Tongue (tissue), 2 donors: ENCODE results near the gene DOK7. TPM values are rescaled to one million over a fixed set of nuclear protein-coding genes. Genes with fewer than 3 reads are reported as not detected.

Experiments used
- DNase-seq: peaks from one replicate; pipeline ENCODE4 v3.0.0-alpha.2; 2015
- total RNA-seq: library from RNA; depleted of rRNA; stranded (reverse); fragments of >200 nt; gene quantifications from one replicate; pipeline ENCODE4 v1.2.3, GENCODE V29; 2014

DOK7 gene
- total RNA-seq, 1 donor from 2014 or later: 30.9 TPM

GRCh38 chr4:3475041-3475712, 12.1 kb downstream of the DOK7 start:
- no peak for DNase-seq

- no peak for DNase-seq
Measured at GRCh38 chr4:3475713-3476260, 12.7 kb downstream of the DOK7 start.

GRCh38 chr4:3476341-3476747, 13.2 kb downstream of the DOK7 start:
- no peak for DNase-seq

GRCh38 chr4:3476936-3477749, 14.0 kb downstream of the DOK7 start:
- no peak for DNase-seq

DNA sequence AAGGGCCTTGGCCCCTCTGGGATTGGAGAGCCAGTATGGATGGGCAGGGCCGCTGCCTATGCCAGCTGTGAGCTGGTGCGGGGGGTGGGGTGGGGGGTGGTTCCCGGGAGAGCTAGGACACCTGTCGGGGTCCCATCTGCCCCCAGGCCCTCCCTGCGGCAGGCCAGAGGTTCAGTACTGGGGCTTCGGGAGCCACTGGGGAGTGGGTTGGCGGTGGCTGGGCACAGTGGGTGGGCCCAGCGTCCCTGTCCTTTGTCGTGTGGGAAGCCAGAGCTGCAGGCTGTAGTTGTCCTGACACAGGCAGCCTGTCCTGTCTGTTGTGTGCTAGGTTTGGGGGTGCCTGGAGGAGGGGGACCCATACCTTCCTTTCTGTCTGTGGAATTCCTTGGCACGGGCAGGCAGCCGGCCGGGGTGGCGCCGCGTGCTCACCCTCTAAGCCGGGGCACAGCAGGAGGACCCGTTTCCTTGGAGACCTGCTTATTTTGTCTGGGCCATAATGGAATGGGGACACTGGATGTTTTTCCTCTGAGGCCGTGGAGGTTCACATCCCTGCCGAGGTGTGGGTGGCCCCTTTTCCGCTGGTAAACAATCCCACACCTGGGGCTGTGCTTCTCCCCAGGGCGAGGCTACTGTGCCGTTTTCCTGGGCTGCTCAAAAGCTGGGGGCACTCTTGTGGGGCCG, 14.8 kb downstream of the DOK7 start:
- no peak for DNase-seq

- no peak for DNase-seq
Measured at GRCh38 chr4:3478446-3479357, 15.6 kb downstream of the DOK7 start.

- no peak for DNase-seq
Measured at GRCh38 chr4:3479358-3480101, 16.4 kb downstream of the DOK7 start.

- peak; percentile 90 for DNase-seq
Measured at GRCh38 chr4:3480528-3481112, 17.5 kb downstream of the DOK7 start.

DNA sequence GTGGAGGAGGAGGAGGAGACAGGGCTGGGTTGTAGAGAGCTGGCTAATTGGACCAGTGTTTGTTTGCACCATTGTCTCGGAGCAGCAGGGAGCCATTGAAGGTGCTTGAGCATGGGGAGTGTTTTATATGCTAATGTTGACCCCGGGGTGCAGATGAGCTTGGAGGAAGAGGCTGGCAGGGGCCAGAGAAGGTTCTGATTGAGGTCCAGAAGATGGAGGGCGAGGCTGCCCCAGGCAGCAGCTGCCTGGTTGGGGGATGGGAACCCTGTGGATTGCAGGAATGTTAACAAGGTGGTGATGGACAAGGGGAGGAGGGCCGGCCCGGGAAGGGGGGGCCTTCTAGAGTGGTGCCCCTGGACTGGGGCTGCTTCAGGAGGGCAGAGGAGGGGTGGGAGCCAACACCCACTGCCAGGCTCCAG, 18.0 kb downstream of the DOK7 start:
- peak; percentile 74 for DNase-seq

DNA sequence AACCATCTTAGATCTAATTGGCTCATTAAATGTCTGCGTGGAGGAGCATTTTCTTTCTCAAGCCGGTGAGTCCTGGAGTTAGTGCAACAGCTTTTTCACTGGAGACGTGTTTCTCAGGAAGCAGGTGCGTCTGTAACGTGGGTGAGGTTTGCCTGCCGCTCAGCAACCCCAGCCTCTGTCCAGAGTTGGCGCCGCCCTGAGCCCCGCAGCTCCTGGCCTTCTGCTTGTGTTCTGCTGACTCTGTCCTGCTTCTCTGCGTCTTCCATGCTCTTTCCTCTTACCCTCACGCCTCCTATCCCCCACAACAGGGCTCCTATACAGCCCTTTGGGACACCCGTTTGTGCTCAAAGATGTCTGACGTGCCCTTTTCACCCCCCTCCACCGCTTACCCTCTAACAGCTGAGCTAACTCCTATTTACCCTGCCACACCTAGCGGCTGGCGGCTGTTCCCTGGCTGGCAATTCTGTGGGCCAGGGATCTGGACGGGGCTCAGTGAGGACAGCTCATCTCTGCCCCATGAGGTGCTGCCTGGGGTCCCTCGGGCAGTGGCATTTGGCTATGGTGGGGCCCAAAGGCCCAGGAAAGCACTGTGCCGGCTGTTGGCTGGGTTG, 18.8 kb downstream of the DOK7 start:
- DNase-seq: peak; percentile 62

DNA sequence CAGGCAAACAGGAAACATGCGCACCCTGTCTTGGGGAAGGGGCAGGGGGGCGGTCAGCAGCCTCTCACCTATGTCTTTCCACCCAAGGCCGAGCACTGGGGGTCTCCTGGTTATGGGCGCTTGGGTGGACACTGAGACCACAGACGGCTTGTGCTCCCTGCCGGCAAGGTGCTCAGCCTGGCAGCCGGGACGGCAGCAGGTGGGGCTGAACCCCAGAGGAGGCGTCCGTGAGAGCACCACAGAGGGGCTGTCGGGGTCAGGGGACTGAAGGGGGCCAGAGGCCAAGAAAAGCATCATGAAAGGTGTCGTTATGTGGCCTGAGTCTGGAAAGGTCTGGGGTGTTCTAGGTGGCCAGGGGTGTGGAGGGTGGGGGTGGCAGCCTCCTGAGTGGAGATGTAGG, 19.6 kb downstream of the DOK7 start:
- no peak for DNase-seq

- peak; percentile 93 for DNase-seq
Measured at GRCh38 chr4:3483471-3483921, 20.4 kb downstream of the DOK7 start.

- DNase-seq: no peak
Measured at GRCh38 chr4:3484057-3484973, 21.2 kb downstream of the DOK7 start.

GRCh38 chr4:3485011-3485791, 22.1 kb downstream of the DOK7 start:
- DNase-seq: peak; percentile 66

DNA sequence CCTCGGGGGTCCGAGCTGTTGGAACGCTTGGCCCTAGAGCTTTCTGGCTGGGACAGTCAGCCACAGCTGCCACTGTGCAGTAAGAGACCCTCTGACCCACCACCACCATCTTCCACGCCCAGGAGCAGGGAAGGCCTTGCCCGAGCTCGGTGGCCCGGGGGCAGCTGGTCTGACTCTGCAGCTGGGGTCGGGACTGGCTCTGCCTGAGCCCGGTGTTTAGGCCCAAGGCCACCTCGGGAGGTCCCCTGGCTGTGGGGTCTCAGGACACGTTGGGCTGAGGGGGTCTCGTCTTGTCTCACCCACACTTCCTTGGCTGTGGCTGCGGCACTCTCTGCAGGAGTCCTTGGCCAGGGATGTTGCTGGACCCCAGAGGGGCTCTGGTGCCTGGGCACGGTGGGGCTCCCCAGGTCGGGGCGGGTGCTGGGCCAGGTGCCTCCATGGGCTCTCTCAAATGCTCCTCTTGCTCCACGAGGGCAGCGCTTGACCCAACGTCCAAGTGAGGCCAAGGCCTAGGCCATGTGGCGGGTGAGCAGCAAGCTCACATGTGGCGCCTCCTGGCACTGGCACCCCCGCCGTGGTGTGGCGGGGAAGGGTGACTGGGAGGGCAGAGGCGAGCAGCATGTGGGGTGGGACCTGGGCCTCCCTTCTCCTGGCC, 22.9 kb downstream of the DOK7 start:
- DNase-seq: no peak

- DNase-seq: peak; percentile 82
Measured at GRCh38 chr4:3486541-3487540, 23.7 kb downstream of the DOK7 start.
